ENCODE measurements around the gene RMND1.

DNA sequence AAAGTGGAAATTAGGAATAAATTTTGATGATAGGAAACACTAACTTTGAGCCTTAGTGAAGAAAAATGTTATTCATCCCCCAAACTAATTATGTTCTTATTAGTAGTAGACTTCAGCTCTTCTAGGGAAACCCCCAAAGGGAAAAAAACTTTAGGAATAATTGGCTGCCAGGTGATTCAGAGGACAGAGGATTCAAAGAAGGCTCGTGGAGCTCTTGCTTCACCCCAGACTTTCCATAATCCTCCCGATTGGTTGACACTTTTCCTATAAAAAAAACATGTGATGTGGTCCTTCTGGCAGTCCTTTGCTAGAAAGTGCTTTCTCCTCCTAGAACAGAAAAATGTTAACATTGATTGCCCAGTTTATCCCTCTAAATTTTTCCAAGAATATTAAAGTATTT lies 36.3 kb upstream of the RMND1 start:
- TF ChIP-seq CTCF (conservative IDR thresholded peaks at IDR 0.05; ENCODE audit: low read length) (no peak), EZH2phosphoT487 (IDR thresholded peaks at IDR 0.05; ENCODE audit: borderline replicate concordance) (no peak)

Data from Loucy (cell line).